ENCODE results near the gene NEB. TPM values are rescaled to one million over a fixed set of nuclear protein-coding genes. Genes with fewer than 3 reads are reported as not detected.

Gene NEB
- total and polyA plus RNA-seq, 2 of the 4 experiments (the other 2 are of a cell fraction): under 0.01 TPM; not detected in 1

GRCh38 chr2:151649966-151650365, 84.3 kb downstream of the NEB start:
- no peaks in the 10 kb centered on the region for H4K20me1 ChIP-seq (ENCODE audit: insufficient read depth, low read length)
- no peak overlapping the region for H2AK5ac ChIP-seq (ENCODE audit: low read depth, low read length)
- TF ChIP-seq SMC3 (IDR thresholded peaks at IDR 0.05; ENCODE audit: low read depth, low read length): no peak
- TF ChIP-seq RFX5 (IDR thresholded peaks at IDR 0.05; ENCODE audit: low read depth, low read length): no peak
- TF ChIP-seq, protein P1, sequence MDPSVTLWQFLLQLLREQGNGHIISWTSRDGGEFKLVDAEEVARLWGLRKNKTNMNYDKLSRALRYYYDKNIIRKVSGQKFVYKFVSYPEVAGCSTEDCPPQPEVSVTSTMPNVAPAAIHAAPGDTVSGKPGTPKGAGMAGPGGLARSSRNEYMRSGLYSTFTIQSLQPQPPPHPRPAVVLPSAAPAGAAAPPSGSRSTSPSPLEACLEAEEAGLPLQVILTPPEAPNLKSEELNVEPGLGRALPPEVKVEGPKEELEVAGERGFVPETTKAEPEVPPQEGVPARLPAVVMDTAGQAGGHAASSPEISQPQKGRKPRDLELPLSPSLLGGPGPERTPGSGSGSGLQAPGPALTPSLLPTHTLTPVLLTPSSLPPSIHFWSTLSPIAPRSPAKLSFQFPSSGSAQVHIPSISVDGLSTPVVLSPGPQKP (IDR thresholded peaks at IDR 0.05; ENCODE audit: borderline replicate concordance, low read depth, low read length): no peak
- no peak for TF ChIP-seq MAZ (IDR thresholded peaks at IDR 0.05; ENCODE audit: borderline replicate concordance, low read depth, low read length)
- TF ChIP-seq RCOR1 (IDR thresholded peaks at IDR 0.05; ENCODE audit: insufficient replicate concordance, low read length): no peak
- TF ChIP-seq FOS (IDR thresholded peaks at IDR 0.05; ENCODE audit: low read depth, low read length): no peak
- TF ChIP-seq MXI1 (IDR thresholded peaks at IDR 0.05; ENCODE audit: borderline replicate concordance, low read depth, low read length): no peak
- TF ChIP-seq BHLHE40 (IDR thresholded peaks at IDR 0.05; ENCODE audit: low read depth, low read length): no peak
- TF ChIP-seq, protein P2, sequence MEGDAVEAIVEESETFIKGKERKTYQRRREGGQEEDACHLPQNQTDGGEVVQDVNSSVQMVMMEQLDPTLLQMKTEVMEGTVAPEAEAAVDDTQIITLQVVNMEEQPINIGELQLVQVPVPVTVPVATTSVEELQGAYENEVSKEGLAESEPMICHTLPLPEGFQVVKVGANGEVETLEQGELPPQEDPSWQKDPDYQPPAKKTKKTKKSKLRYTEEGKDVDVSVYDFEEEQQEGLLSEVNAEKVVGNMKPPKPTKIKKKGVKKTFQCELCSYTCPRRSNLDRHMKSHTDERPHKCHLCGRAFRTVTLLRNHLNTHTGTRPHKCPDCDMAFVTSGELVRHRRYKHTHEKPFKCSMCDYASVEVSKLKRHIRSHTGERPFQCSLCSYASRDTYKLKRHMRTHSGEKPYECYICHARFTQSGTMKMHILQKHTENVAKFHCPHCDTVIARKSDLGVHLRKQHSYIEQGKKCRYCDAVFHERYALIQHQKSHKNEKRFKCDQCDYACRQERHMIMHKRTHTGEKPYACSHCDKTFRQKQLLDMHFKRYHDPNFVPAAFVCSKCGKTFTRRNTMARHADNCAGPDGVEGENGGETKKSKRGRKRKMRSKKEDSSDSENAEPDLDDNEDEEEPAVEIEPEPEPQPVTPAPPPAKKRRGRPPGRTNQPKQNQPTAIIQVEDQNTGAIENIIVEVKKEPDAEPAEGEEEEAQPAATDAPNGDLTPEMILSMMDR (conservative IDR thresholded peaks at IDR 0.05; ENCODE audit: low read depth, low read length): no peak
- TF ChIP-seq USF2 (IDR thresholded peaks at IDR 0.05; ENCODE audit: low read depth, low read length): no peak
- TF ChIP-seq POLR2A (IDR thresholded peaks at IDR 0.05; ENCODE audit: low read depth, low read length): no peak
- intact Hi-C loops (cut with micrococcal nuclease) (no loop called here), in situ Hi-C loops (cut with MboI; ENCODE audit: low sequenced_read_pairs) (no loop called here), dilution Hi-C loops (cut with HindIII; ENCODE audit: low sequenced_read_pairs, unreplicated experiment) (no loop called here)
- H3K4me3 ChIP-seq (ENCODE audit: insufficient read depth, low read depth, low read length): no peak overlapping the region
- no peak overlapping the region for H4K91ac ChIP-seq (ENCODE audit: insufficient read depth, low read depth, low read length)
- H3K27me3 ChIP-seq (ENCODE audit: control insufficient read depth, insufficient read depth, low read length): no peaks in the 10 kb centered on the region
- no peak overlapping the region for H3K9ac ChIP-seq (ENCODE audit: low read depth, low read length)
- H3K36me3 ChIP-seq (ENCODE audit: control insufficient read depth, insufficient read depth, low read length): no peaks in the 10 kb centered on the region
- H2AK9ac ChIP-seq (replicated peaks; ENCODE audit: low read depth, low read length, poor library complexity): no peak overlapping the region
- H3K56ac ChIP-seq (ENCODE audit: extremely low read depth, insufficient read depth, low read length): no peak overlapping the region
- H2BK120ac ChIP-seq (ENCODE audit: low read depth, low read length): no peak overlapping the region
- no peak overlapping the region for H3K4me2 ChIP-seq (ENCODE audit: low read depth, low read length)
- no peak overlapping the region for H2BK5ac ChIP-seq (ENCODE audit: low read depth, low read length, poor library complexity, severe bottlenecking)
- no peaks in the 10 kb centered on the region for H3K4me1 ChIP-seq (ENCODE audit: control insufficient read depth, insufficient read depth, low read length)
- POLR2A ChIA-PET (ENCODE audit: unreplicated experiment): no interaction called here
- no peak overlapping the region for H4K8ac ChIP-seq (ENCODE audit: low read depth in 2 of 2, low read length in 2 of 2)
- WGBS, 2 experiments (ENCODE audit: extremely low coverage in 2 of 2, insufficient read length in 1 of 2): no CpG with 5 or more reads among the region's 3 CpGs
- H3K9me3 ChIP-seq (ENCODE audit: control insufficient read depth, insufficient read depth, low read length): no peaks in the 10 kb centered on the region
- BruUV-seq (replicated peaks): no TSS peak
- H3K27ac ChIP-seq (ENCODE audit: insufficient read depth, low read length): no peak overlapping the region
- no peak for DNase-seq
- no peak overlapping the region for H3K23ac ChIP-seq (ENCODE audit: low read depth, low read length)
- H2AFZ ChIP-seq (replicated peaks; ENCODE audit: low read length, poor library complexity): no peak overlapping the region
- no peak overlapping the region for H3K14ac ChIP-seq (replicated peaks; ENCODE audit: low read depth, low read length)
- no peak overlapping the region for H2BK15ac ChIP-seq (ENCODE audit: low read depth, low read length)
- H4K5ac ChIP-seq (ENCODE audit: low read depth, low read length): no peak overlapping the region
- ATAC-seq (ENCODE audit: low read depth): no peak
- no peak overlapping the region for H3K4ac ChIP-seq (ENCODE audit: low read depth, low read length)
- no peaks in the 10 kb centered on the region for H3K9me1 ChIP-seq (ENCODE audit: insufficient read depth, low read length)
- H3K79me1 ChIP-seq (ENCODE audit: low read depth in 1 of 2, low read length in 2 of 2): no peaks in the 10 kb centered on the region
- no peak overlapping the region for H3K18ac ChIP-seq (ENCODE audit: low read depth, low read length)
- H2BK20ac ChIP-seq (ENCODE audit: low read depth, low read length): no peak overlapping the region
- CTCF ChIA-PET: no interaction called here

Data from IMR-90 (cell line).